Endothelial cell of umbilical vein (primary cell): ENCODE data around the gene OXTR. TPM values are rescaled to one million over a fixed set of nuclear protein-coding genes. Genes with fewer than 3 reads are reported as not detected.

Experiments used
- BruUV-seq: library from RNA; stranded (reverse); fragments of 400-500 nt; replicated peaks from 2 replicates; lab custom pipeline; 2021; lab: Mats Ljungman, UMichigan
- CTCF ChIA-PET: fragments of 300-600, 350-600 bp; sonication (Branson Sonifier 250); formaldehyde crosslinking; loops from one replicate; lab custom pipeline; 2021; ENCODE audit warnings: antibody characterized with exemption, inconsistent platforms; lab: Charles Lee
- POLR2A ChIA-PET: fragments of 300-600, 350-600 bp; sonication (Branson Sonifier 250); formaldehyde crosslinking; loops from one replicate; lab custom pipeline; 2021; ENCODE audit warnings: antibody characterized with exemption, inconsistent platforms; lab: Charles Lee
- DNase-seq: peaks from one replicate; pipeline ENCODE4 v3.0.0-alpha.2; 2011; ENCODE audit warnings: low read depth, low spot score
- FAIRE-seq: peaks from 2 replicates; lab custom pipeline; 2011; peaks lifted over from hg19 to GRCh38; lab: Jason Lieb, UNC
- H2AFZ ChIP-seq: 2 replicates; pipeline ENCODE4 v1.6.0; 2012; ENCODE audit warnings: low read depth, low read length, control low read depth, inconsistent platforms
- H3K27ac ChIP-seq: 2 replicates; pipeline ENCODE4 v1.5.1; 2011; ENCODE audit warnings: low read depth, mild to moderate bottlenecking, control low read depth, low read length, moderate library complexity; ENCODE audit not compliant: insufficient read depth
- H3K27me3 ChIP-seq, 2 experiments: 2 replicates each; pipeline versions ENCODE4 v1.6.0 to v1.6.1; 2011; ENCODE audit warnings: low read length in 2 of 2, mixed read lengths in 1 of 2; ENCODE audit not compliant: control insufficient read depth in 2 of 2, insufficient read depth in 2 of 2
- H3K36me3 ChIP-seq, 2 experiments: 2 replicates in 1 of 2; 3 replicates in 1 of 2; pipeline ENCODE4 v1.5.1; 2011; ENCODE audit warnings: low read length in 2 of 2, mild to moderate bottlenecking in 1 of 2, moderate library complexity in 1 of 2; ENCODE audit not compliant: control insufficient read depth in 2 of 2, insufficient read depth in 2 of 2; ENCODE audit errors: extremely low read depth in 1 of 2
- H3K4me1 ChIP-seq: 3 replicates; pipeline ENCODE4 v1.5.1; 2011; ENCODE audit warnings: mild to moderate bottlenecking, low read length; ENCODE audit not compliant: control insufficient read depth, insufficient read depth; ENCODE audit errors: extremely low read depth
- H3K4me2 ChIP-seq: 2 replicates; pipeline ENCODE4 v1.6.1; 2011; ENCODE audit warnings: low read length, control low read depth, mixed read lengths; ENCODE audit not compliant: insufficient read depth
- H3K4me3 ChIP-seq, 3 experiments: fragments of 200-600 bp in 1 of 3; sonication (generic), shearing (Covaris generic) in 1 of 3; replicated peaks in 1 of 3; 2 replicates each; pipeline ENCODE4 v1.5.1; 2011 to 2016; ENCODE audit warnings: control low read depth in 3 of 3, low read length in 3 of 3, mild to moderate bottlenecking in 2 of 3, inconsistent platforms in 1 of 3, low read depth in 1 of 3, moderate library complexity in 1 of 3; ENCODE audit not compliant: insufficient read depth in 1 of 3
- H3K79me2 ChIP-seq: 2 replicates; pipeline ENCODE4 v1.6.0; 2012; ENCODE audit warnings: low read length, inconsistent platforms; ENCODE audit not compliant: control insufficient read depth, insufficient read depth
- H3K9ac ChIP-seq: replicated peaks from 2 replicates; pipeline ENCODE3; 2011; ENCODE audit warnings: low read length, control low read depth; ENCODE audit not compliant: insufficient read depth; ENCODE audit errors: extremely low read depth
- H3K9me1 ChIP-seq: replicated peaks from 3 replicates; pipeline ENCODE4 v1.6.0; 2011; ENCODE audit warnings: mild to moderate bottlenecking, low read length; ENCODE audit not compliant: control insufficient read depth, insufficient read depth; ENCODE audit errors: extremely low read depth
- H3K9me3 ChIP-seq: replicated peaks from 2 replicates; pipeline ENCODE4 v1.5.1; 2012; ENCODE audit warnings: low read length, inconsistent platforms; ENCODE audit not compliant: control insufficient read depth, insufficient read depth
- H4K20me1 ChIP-seq: replicated peaks from 2 replicates; pipeline ENCODE3; 2011; ENCODE audit warnings: mild to moderate bottlenecking, low read length; ENCODE audit not compliant: control insufficient read depth, insufficient read depth; ENCODE audit errors: extremely low read depth
- CTCF ChIP-seq, 2 donors: IDR thresholded peaks; 1 replicate in 1 of 2; 2 replicates in 1 of 2; pipeline ENCODE4 v1.5.1; 2011; ENCODE audit warnings: low read length in 2 of 2, mild to moderate bottlenecking in 2 of 2, moderate library complexity in 2 of 2, control low read depth in 1 of 2, inconsistent platforms in 1 of 2, low read depth in 1 of 2; ENCODE audit not compliant: insufficient read depth in 1 of 2; ENCODE audit errors: extremely low read depth in 1 of 2
- EZH2 ChIP-seq: IDR thresholded peaks from 2 replicates; pipeline ENCODE4 v1.6.1; 2012; ENCODE audit warnings: borderline replicate concordance, low read depth, mild to moderate bottlenecking, moderate library complexity, low read length, inconsistent platforms; ENCODE audit not compliant: severe bottlenecking
- FOS ChIP-seq: IDR thresholded peaks from 2 replicates; pipeline ENCODE4 v1.6.1; 2011; ENCODE audit warnings: mild to moderate bottlenecking, low read length, moderate library complexity, borderline replicate concordance; ENCODE audit not compliant: insufficient read depth
- GATA2 ChIP-seq: IDR thresholded peaks from 2 replicates; pipeline ENCODE4 v1.7.0; 2011; ENCODE audit warnings: low read depth, mild to moderate bottlenecking, moderate library complexity, mixed read lengths, low read length; ENCODE audit not compliant: insufficient read length, insufficient read depth
- JUN ChIP-seq: IDR thresholded peaks from 2 replicates; pipeline ENCODE4 v1.6.1; 2011; ENCODE audit warnings: borderline replicate concordance, low read depth; ENCODE audit not compliant: insufficient read length, insufficient read depth
- MAX ChIP-seq: IDR thresholded peaks from 2 replicates; pipeline ENCODE4 v1.6.1; 2011; ENCODE audit not compliant: insufficient read depth, insufficient read length
- MYC ChIP-seq: IDR thresholded peaks from one replicate; pipeline ENCODE4 v1.6.1; 2011; ENCODE audit warnings: mild to moderate bottlenecking, low read depth, low read length
- POLR2A ChIP-seq: IDR thresholded peaks from 2 replicates; pipeline ENCODE4 v1.6.1; 2012; ENCODE audit warnings: low read depth, mild to moderate bottlenecking, control low read depth, low read length
- POLR2AphosphoS5 ChIP-seq: IDR thresholded peaks from 2 replicates; pipeline ENCODE4 v1.6.1; 2012; ENCODE audit warnings: low read depth, mild to moderate bottlenecking, control low read depth, low read length, moderate library complexity; ENCODE audit not compliant: insufficient read depth
- dilution Hi-C: fragments of 300-500 bp; cut with MboI; formaldehyde crosslinking; loops from one replicate; pipeline ENCODE4 v1.15.0; 2019; ENCODE audit warnings: low sequenced_read_pairs; ENCODE audit not compliant: extremely low pct_ligation_motif_present
- intact Hi-C: fragments of 100-400 bp; cut with micrococcal nuclease; formaldehyde crosslinking; loops from one replicate; pipeline ENCODE4 v1.10.0; 2022
- polyA plus RNA-seq, 4 experiments: library from polyadenylated mRNA; depleted of rRNA in 3 of 4; stranded (reverse) in 3 of 4; unstranded in 1 of 4; fragments of >200 nt; gene quantifications; 2 replicates each; pipeline versions ENCODE4 v1.2.1 to v1.2.3, GENCODE V29; 2011 to 2012; ENCODE audit warnings: missing spikeins in 1 of 4
- total RNA-seq: library from RNA; stranded (reverse); gene quantifications from 2 replicates; pipeline ENCODE4 v1.2.3, GENCODE V29; 2021

OXTR gene
- total and polyA plus RNA-seq, 2 donors (not counting 3 experiments of a cell fraction or from before 2014, with no cell fraction given) = 0.12 to 0.40 TPM

- H3K4me2 ChIP-seq = no peak overlapping the region
- H4K20me1 ChIP-seq = no peaks in the 10 kb centered on the region
- intact Hi-C loops (no loop called here), dilution Hi-C loops (no loop called here)
- no peaks in the 10 kb centered on the region for H3K9me3 ChIP-seq
- H3K4me1 ChIP-seq = no peaks in the 10 kb centered on the region
- H2AFZ ChIP-seq = no peak overlapping the region
- CTCF ChIA-PET = no interaction called here
- H3K27me3 ChIP-seq = no peaks in the 10 kb centered on the region
- DNase-seq = no peak
- TF ChIP-seq CTCF (IDR thresholded peaks at IDR 0.05; ENCODE audit: extremely low read depth in 1 of 2, insufficient read depth in 1 of 2, low read depth in 1 of 2, low read length in 2 of 2) (no peak), POLR2A (no peak), MAX (no peak), MYC (no peak), POLR2AphosphoS5 (no peak), JUN (no peak), EZH2 (no peak), FOS (no peak), GATA2 (no peak)
- H3K36me3 ChIP-seq = no peaks in the 10 kb centered on the region
- H3K4me3 ChIP-seq = no peak overlapping the region
- POLR2A ChIA-PET = no interaction called here
- no peaks in the 10 kb centered on the region for H3K9me1 ChIP-seq
- no peak overlapping the region for H3K27ac ChIP-seq
- no peak for FAIRE-seq
- BruUV-seq = no TSS peak
- no peaks in the 10 kb centered on the region for H3K79me2 ChIP-seq
- H3K9ac ChIP-seq = no peak overlapping the region
Observed at GRCh38 chr3:8709801-8710507, 59.5 kb downstream of the OXTR start.
